HepG2 (cell line): ENCODE data around the gene MAN1B1. TPM values are rescaled to one million over a fixed set of nuclear protein-coding genes. Genes with fewer than 3 reads are reported as not detected.

Experiments
- BCL3 ChIP-seq: sonication (generic); formaldehyde crosslinking; IDR thresholded peaks from 2 replicates; pipeline ENCODE4 v1.5.1; 2020; ENCODE audit warnings: mild to moderate bottlenecking, missing genetic modification reagents, moderate library complexity
- CENPX ChIP-seq: sonication (generic); formaldehyde crosslinking; IDR thresholded peaks from 2 replicates; pipeline ENCODE4 v1.9.0; 2021; ENCODE audit warnings: mild to moderate bottlenecking, missing genetic modification reagents, moderate library complexity
- DNMT1 ChIP-seq: sonication (generic); formaldehyde crosslinking; IDR thresholded peaks from 2 replicates; pipeline ENCODE4 v1.5.1; 2020; ENCODE audit warnings: mild to moderate bottlenecking, missing genetic modification reagents
- FLYWCH1 ChIP-seq: sonication (generic); formaldehyde crosslinking; IDR thresholded peaks from 2 replicates; pipeline ENCODE4 v1.8.1; 2023; ENCODE audit warnings: mild to moderate bottlenecking, missing genetic modification reagents
- GTF2F1 ChIP-seq: fragments of 150-350 bp; IDR thresholded peaks from 2 replicates; pipeline ENCODE4 v1.6.1; 2014; ENCODE audit warnings: low read length
- HIVEP1 ChIP-seq: sonication (generic); formaldehyde crosslinking; IDR thresholded peaks from 2 replicates; pipeline ENCODE4 v1.4.0; 2020; ENCODE audit warnings: mild to moderate bottlenecking, missing genetic modification reagents
- NFYC ChIP-seq: IDR thresholded peaks from 2 replicates; pipeline ENCODE4 v1.6.1; 2016; ENCODE audit warnings: missing genetic modification reagents, missing compliant biosample characterization
- PTBP1 ChIP-seq: fragments of 200-400 bp; formaldehyde crosslinking; IDR thresholded peaks from 2 replicates; pipeline ENCODE4 v1.6.1; 2018; ENCODE audit warnings: low read length, low read depth; ENCODE audit not compliant: poor library complexity, severe bottlenecking
- SMARCE1 ChIP-seq: fragments of 450-650 bp; IDR thresholded peaks from 2 replicates; pipeline ENCODE4 v1.6.1; 2017; ENCODE audit warnings: borderline replicate concordance
- TBL1XR1 ChIP-seq: fragments of 150-350 bp; IDR thresholded peaks from 2 replicates; pipeline ENCODE4 v1.6.1; 2014; ENCODE audit warnings: borderline replicate concordance, low read length; ENCODE audit not compliant: partially characterized antibody
- TOPORS ChIP-seq: sonication (generic); formaldehyde crosslinking; IDR thresholded peaks from 2 replicates; pipeline ENCODE4 v1.8.0; 2023; ENCODE audit warnings: mild to moderate bottlenecking, missing genetic modification reagents
- YEATS2 ChIP-seq: sonication (generic); formaldehyde crosslinking; IDR thresholded peaks from 2 replicates; pipeline ENCODE4 v1.4.0; 2020; ENCODE audit warnings: missing genetic modification reagents, borderline replicate concordance
- YEATS4 ChIP-seq: sonication (generic); formaldehyde crosslinking; IDR thresholded peaks from 2 replicates; pipeline ENCODE4 v1.4.0; 2020; ENCODE audit warnings: missing genetic modification reagents, borderline replicate concordance
- ZBTB39 ChIP-seq: sonication (generic); formaldehyde crosslinking; IDR thresholded peaks from 2 replicates; pipeline ENCODE4 v1.5.0; 2020; ENCODE audit warnings: missing genetic modification reagents
- ZC3H13 ChIP-seq: sonication (generic); formaldehyde crosslinking; IDR thresholded peaks from 2 replicates; pipeline ENCODE4 v1.8.1; 2023; ENCODE audit warnings: mild to moderate bottlenecking, missing genetic modification reagents, moderate library complexity
- ZNF333 ChIP-seq: sonication (generic); formaldehyde crosslinking; IDR thresholded peaks from 2 replicates; pipeline ENCODE4 v1.4.0; 2020; ENCODE audit warnings: mild to moderate bottlenecking, missing genetic modification reagents, borderline replicate concordance
- ZNF34 ChIP-seq: sonication (generic); formaldehyde crosslinking; IDR thresholded peaks from 2 replicates; pipeline ENCODE4 v1.4.0; 2020; ENCODE audit warnings: mild to moderate bottlenecking, missing genetic modification reagents, borderline replicate concordance
- ZNF552 ChIP-seq: sonication (generic); formaldehyde crosslinking; IDR thresholded peaks from 2 replicates; pipeline ENCODE4 v1.9.0; 2022; ENCODE audit warnings: missing genetic modification reagents, mild to moderate bottlenecking, borderline replicate concordance
- ZNF558 ChIP-seq: sonication (generic); formaldehyde crosslinking; IDR thresholded peaks from 2 replicates; pipeline ENCODE4 v1.9.0; 2022; ENCODE audit warnings: mild to moderate bottlenecking, missing genetic modification reagents, borderline replicate concordance
- ZNF564 ChIP-seq: sonication (generic); formaldehyde crosslinking; IDR thresholded peaks from 2 replicates; pipeline ENCODE4 v1.8.1; 2023; ENCODE audit warnings: mild to moderate bottlenecking, missing genetic modification reagents
- ZNF597 ChIP-seq: sonication (generic); formaldehyde crosslinking; IDR thresholded peaks from 2 replicates; pipeline ENCODE4 v1.5.0; 2020; ENCODE audit warnings: missing genetic modification reagents
- ZNF598 ChIP-seq: sonication (generic); formaldehyde crosslinking; IDR thresholded peaks from 2 replicates; pipeline ENCODE4 v1.5.1; 2020; ENCODE audit warnings: mild to moderate bottlenecking, missing genetic modification reagents, borderline replicate concordance
- ZNF747 ChIP-seq: sonication (generic); formaldehyde crosslinking; IDR thresholded peaks from 2 replicates; pipeline ENCODE4 v1.8.1; 2023; ENCODE audit warnings: missing genetic modification reagents, mild to moderate bottlenecking, borderline replicate concordance
- polyA plus RNA-seq, 8 experiments: library from polyadenylated mRNA; depleted of rRNA in 3 of 8; stranded (reverse) in 7 of 8; unstranded in 1 of 8; fragments of >200 nt; fragmentation: Illumina TruSeq in 4 of 8; extraction: Trizol in 4 of 8; gene quantifications; 2 replicates each; pipeline versions ENCODE4 v1.2.1 to v1.2.3, GENCODE V29; 2011 to 2016; ENCODE audit warnings: low read depth in 4 of 8, missing spikeins in 1 of 8, mixed read lengths in 1 of 8; ENCODE audit not compliant: insufficient read depth in 1 of 8
- total RNA-seq, 5 experiments: library from RNA; depleted of rRNA; stranded (reverse); fragments of >200 nt; fragmentation: Illumina TruSeq; extraction: Trizol; gene quantifications; 2 replicates each; pipeline ENCODE4 v1.2.3, GENCODE V29; 2016; ENCODE audit warnings: low read depth in 1 of 5

Gene MAN1B1
- total and polyA plus RNA-seq, 2 of the 13 experiments (the other 11 are each of a cell fraction or from before 2014, with no cell fraction given) = 48.9 to 59.5 TPM

DNA sequence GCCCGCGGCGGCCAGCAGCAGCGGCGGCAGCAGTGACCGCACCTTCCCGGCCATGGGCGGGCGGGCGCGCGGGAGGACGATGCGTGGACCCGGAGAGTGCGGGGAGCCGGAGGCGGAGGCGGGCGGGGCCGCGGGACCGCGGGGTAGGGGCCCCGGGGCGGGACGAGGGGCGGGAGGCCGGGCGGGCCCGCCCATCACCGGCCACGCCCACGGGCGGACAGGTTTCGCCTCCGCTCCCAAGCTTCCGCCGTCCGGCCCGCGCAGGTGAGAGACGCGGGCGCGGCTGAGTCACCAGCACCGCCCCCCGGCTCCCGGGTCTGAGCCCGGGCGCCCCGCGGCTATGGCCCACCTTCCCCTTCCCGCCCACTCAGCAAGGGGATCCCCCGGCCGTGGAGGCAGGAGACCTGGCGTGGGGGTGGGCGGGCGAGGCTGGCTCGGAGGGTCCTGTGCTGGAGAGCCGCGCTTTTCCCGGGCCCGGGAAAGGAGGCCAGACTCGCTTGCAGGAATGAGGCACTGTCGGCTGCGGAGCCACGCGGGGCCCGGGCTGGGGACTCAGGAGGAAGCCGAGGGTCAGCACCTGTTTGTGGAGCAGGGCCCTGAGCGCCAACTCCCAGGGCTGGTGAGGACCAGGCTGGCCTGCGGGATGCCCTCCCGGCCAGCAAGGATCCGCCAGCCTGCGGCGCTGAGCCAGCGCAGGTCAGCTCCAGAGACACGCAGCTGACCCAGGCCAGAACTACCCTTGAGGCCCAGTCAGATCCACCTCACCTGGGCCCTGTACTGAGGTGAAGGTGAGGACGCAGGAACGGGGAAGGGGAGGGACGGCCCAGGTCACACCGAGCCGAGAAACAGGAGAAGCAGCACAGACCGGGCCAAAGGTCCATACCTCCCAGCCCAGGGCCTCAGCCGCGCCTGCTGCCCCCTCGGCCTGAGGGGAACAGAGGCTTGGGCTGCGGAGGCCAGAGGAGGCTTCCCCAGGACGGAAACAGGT is 32.5 kb upstream of the MAN1B1 start, which contains the start of gene ENTPD2 (continued):
- TF ChIP-seq ZNF747 (CRISPR knock-in tag) = no peak
- peak; percentile 71 for TF ChIP-seq ZNF564 (CRISPR knock-in tag)
- no peak; the same call in 1 of the 2 replicates for TF ChIP-seq ZNF333 (CRISPR knock-in tag)
- TF ChIP-seq PTBP1 = no peak
- no peak for TF ChIP-seq ZC3H13 (CRISPR knock-in tag)
- TF ChIP-seq YEATS4 (CRISPR knock-in tag) = peak; percentile 69; the same call in 1 of the 2 replicates
- TF ChIP-seq HIVEP1 (CRISPR knock-in tag) = no peak
- no peak for TF ChIP-seq TOPORS (CRISPR knock-in tag)
- no peak for TF ChIP-seq ZNF552
- TF ChIP-seq TBL1XR1 = no peak
- no peak for TF ChIP-seq ZNF34 (CRISPR knock-in tag)
- TF ChIP-seq ZNF597 = no peak
- no peak; the same call in 1 of the 2 replicates for TF ChIP-seq YEATS2 (CRISPR knock-in tag)
- no peak; the same call in 1 of the 2 replicates for TF ChIP-seq BCL3 (CRISPR knock-in tag)
- no peak for TF ChIP-seq NFYC (CRISPR knock-in tag)
- TF ChIP-seq GTF2F1 = no peak
- TF ChIP-seq ZBTB39 (CRISPR knock-in tag) = no peak
- no peak for TF ChIP-seq CENPX (CRISPR knock-in tag)
- TF ChIP-seq SMARCE1 = no peak
- peak; percentile 44; the same call in 1 of the 2 replicates for TF ChIP-seq DNMT1 (CRISPR knock-in tag)
- no peak for TF ChIP-seq FLYWCH1 (CRISPR knock-in tag)
- TF ChIP-seq ZNF558 (CRISPR knock-in tag) = peak; percentile 75; the same call in 1 of the 2 replicates
- TF ChIP-seq ZNF598 (CRISPR knock-in tag) = no peak
